NCI-H2196 (cell line): ENCODE results near the gene NXPH4.

Experiments used
- DNase-seq: peaks from one replicate; lab custom pipeline; 2025; ENCODE audit not compliant: unreplicated experiment; lab: John Stamatoyannopoulos, UW

Gene NXPH4

DNA sequence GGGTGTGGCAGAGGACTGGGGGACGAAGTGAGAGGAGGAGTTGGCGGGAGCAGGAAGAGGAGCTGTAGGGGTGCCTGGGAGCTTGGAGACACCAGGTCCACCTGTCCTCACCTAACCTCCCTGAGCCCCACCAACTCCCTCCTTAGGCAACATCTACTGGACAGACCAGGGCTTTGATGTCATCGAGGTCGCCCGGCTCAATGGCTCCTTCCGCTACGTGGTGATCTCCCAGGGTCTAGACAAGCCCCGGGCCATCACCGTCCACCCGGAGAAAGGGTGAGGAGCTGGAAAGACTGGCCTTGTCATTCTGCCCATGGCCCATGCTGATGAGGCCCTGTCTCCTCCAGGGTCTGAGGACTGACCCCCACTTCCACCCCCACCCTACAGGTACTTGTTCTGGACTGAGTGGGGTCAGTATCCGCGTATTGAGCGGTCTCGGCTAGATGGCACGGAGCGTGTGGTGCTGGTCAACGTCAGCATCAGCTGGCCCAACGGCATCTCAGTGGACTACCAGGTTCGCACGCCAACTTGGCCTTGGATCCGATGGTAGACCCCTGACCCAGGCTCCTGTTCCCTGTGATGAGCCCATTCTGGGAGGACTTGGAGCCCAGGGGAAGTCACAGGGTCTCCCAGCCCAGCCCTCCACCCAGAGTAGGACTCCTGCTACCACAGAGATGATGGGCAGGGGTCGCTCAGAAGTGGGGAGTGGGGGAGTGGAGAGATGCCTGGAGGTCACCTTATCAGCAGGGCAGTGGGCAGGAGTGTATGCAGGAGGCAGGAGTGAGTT lies 32.5 kb upstream of the NXPH4 start:
- no peak for DNase-seq

DNA sequence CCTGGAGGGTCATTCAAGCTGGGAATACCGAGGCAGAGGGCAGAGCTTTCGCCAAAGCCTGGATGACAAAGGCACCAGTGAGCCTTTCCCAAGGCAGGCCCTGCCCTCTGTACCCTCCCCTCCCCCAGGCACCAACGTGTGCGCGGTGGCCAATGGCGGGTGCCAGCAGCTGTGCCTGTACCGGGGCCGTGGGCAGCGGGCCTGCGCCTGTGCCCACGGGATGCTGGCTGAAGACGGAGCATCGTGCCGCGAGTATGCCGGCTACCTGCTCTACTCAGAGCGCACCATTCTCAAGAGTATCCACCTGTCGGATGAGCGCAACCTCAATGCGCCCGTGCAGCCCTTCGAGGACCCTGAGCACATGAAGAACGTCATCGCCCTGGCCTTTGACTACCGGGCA lies 31.2 kb upstream of the NXPH4 start:
- no peak for DNase-seq

DNA sequence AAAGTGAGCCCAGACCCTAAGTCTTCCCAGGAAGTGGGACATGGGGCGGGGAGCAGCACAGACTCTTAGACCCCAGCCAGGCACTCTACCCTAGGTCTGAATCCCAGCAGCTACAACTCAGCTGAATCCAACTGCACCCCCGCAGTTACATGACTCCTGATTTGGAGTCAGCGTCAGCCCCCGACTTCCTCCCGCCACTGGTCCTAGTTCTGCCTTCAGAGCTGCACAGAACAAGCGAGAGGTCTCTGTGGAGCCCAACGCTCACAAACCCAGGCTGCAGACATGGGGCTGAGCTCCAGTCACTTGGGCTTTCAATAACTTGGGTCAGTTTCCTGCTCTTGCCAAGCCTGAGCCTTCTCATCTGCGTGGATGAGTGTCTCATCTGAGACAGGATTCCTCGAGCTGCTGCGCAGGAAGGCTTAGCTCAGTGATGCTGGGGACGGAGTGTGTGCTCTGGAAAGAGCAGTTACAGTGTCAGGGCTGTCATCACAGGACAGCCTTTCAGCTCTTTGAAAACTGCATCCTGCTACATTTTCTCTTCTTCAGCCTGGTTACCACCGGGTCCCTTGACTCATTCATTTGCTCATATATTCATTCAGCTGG lies 30.6 kb upstream of the NXPH4 start:
- no peak for DNase-seq

DNA sequence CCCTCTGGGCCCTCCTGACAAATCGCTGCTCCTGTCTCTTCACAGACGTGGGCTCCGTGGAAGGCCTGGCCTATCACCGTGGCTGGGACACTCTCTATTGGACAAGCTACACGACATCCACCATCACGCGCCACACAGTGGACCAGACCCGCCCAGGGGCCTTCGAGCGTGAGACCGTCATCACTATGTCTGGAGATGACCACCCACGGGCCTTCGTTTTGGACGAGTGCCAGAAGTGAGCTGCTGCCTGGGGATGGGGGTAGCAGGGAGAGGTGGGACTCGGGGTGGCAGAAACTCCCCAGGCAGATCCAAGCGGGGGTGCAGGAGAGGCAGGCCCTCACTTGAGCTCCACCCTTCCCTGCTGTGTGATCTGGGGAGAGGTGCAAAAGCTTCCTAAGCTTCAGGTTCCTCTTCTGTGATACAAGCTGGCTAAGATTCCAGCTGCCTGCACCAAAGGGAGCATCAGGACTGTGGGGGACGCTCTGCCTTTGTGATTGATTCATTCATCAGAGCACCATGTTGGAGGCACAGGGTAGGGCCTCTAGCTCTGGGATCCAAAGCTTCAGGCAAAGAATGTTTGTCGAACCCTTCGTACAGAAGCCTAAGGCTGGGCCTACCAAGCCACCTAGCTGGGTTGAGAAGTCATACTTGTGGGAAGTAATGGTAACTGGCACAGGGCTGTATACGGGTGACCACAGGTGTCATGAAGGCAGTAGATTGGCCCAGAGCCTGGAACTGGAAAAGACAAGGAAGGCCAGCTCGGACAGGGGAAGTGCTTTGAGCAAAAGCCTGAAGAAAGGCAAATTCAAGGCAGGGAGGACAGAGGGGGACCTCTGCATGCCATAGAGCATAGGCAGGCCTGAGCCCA lies 29.1 kb upstream of the NXPH4 start:
- no peak for DNase-seq

DNA sequence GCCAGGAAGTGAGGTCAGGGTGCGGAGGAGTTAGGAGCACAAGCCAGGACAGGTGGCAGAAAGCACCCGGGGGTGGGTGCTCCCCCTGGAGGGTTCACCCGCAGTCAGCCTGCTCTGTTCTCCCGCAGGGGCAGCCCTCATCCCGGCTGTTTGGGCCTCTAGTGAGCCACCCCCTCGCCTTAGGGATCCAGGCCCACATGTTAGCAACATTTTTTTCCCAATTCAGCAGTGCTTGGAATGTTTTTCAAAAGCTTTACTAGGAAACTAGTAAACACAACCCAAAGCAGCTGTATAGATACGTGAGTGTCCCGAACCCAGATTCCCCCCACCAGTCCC lies 28.5 kb upstream of the NXPH4 start:
- DNase-seq: no peak

DNA sequence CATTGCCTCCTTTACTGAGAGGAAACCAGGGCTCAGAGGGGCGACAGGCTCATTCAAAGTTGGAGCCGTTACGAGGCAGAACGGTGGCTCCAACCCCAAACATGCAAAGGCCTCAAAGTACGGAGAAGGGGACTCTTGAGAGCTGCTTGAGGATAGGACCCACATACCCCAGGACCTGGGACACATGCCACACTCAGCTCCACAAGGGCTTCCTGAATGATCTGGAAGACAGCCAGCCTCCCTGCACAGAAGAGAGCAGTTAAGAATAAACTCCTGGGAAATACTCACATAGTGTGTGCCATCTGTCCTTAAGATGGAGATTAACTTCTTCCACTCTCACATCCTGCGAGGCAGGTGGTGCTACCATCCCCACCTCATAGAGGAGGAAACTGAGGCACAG lies 26.6 kb upstream of the NXPH4 start:
- peak; percentile 38 for DNase-seq

DNA sequence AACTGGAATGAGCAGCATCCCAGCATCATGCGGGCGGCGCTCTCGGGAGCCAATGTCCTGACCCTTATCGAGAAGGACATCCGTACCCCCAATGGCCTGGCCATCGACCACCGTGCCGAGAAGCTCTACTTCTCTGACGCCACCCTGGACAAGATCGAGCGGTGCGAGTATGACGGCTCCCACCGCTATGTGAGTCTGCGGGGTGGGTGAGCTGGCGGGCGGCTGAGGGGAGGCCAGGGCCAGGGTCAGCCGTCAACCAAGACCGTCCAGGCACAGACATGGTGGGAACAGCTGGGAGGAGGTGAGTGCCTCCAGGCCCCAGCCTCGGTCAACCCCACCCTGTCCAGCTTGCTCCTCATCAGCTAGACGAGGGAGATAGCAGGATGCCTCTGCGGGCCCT lies 25.8 kb upstream of the NXPH4 start:
- no peak for DNase-seq

DNA sequence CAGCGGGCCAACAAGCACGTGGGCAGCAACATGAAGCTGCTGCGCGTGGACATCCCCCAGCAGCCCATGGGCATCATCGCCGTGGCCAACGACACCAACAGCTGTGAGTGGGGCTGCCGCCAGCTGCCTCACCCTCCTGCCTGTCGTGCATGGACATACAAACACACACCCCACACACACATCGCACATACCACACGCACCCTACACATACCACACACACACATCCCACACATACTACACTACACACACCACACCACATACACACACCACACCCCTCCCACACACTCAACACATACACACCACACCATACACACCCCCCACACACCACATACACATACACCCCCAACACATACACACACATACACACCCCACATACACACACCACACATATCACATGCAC lies 25.2 kb upstream of the NXPH4 start:
- no peak for DNase-seq

DNA sequence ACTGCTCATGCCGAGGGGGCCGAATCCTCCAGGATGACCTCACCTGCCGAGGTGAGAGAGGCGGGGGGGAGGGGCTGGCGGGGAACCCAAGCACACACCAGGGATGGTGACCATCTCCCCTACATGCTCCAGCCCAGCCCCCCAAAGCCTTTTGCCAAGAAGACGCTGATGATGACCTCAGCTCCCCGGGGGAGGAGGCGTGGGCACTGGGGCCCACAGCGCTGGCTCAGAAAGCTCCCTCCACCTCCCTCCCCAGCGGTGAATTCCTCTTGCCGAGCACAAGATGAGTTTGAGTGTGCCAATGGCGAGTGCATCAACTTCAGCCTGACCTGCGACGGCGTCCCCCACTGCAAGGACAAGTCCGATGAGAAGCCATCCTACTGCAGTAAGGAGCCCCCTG lies 23.7 kb upstream of the NXPH4 start:
- no peak for DNase-seq

DNA sequence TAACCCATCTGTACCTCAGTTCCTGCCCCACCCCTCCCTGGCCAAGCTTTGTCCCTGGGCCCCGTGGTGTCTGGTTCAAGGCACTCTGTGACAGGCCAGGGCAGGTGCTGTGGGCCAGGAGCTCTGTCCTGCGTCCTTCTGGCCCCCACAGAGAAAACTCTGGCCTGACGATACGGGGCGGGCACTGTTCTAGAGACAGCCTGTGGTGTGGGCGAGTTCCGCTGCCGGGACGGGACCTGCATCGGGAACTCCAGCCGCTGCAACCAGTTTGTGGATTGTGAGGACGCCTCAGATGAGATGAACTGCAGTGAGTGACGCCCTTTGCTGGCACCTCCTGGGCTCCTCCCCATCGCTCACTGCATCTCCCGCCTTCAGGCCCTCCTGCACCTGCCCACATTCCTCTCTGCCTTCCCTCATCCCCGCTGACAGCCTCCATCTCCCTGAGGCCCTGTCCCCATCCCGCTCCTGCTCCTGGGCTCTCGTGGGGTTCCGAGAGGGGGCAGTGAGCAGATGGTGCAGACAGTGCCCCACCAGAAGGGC lies 22.8 kb upstream of the NXPH4 start:
- DNase-seq: no peak

DNA sequence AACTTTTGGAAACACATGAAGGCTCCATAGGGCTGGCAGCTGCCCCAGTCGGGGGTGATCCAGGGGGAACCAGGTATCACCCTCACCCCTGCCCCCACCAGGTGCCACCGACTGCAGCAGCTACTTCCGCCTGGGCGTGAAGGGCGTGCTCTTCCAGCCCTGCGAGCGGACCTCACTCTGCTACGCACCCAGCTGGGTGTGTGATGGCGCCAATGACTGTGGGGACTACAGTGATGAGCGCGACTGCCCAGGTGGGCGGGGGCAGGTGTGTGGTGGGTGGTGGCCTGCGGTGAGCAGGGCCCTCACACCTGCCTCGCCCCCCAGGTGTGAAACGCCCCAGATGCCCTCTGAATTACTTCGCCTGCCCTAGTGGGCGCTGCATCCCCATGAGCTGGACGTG lies 22.3 kb upstream of the NXPH4 start:
- no peak for DNase-seq

DNA sequence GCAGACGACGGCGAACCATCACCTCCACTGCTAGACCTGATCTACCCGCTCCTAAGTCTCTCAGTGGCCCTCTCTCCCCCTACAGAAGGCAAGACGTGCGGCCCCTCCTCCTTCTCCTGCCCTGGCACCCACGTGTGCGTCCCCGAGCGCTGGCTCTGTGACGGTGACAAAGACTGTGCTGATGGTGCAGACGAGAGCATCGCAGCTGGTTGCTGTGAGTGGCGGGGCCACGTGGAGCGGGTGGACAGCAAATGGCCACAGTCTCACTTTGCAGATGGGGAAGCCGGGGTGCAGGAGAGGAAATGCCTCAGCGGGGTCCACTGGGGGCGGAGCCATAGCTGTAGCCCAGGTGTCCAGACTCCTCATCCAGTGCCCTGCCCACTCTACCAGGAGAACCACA lies 21.4 kb upstream of the NXPH4 start:
- no peak for DNase-seq

DNA sequence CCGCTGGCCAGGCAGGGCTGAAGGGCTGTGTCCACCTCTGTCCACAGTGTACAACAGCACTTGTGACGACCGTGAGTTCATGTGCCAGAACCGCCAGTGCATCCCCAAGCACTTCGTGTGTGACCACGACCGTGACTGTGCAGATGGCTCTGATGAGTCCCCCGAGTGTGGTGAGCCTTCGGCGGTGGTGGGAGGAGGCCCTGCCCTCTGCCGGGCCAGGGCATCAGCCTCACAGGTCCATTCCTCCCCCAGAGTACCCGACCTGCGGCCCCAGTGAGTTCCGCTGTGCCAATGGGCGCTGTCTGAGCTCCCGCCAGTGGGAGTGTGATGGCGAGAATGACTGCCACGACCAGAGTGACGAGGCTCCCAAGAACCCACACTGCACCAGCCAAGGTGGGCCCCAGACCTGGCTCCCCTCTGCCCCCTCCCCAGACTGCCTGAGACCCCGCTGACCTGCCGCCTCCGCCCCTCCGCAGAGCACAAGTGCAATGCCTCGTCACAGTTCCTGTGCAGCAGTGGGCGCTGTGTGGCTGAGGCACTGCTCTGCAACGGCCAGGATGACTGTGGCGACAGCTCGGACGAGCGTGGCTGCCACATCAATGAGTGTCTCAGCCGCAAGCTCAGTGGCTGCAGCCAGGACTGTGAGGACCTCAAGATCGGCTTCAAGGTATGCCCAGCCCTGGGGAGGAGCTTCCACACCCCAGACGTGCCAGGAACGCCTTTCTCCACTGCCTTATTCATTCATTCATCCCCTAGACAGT lies 20.8 kb upstream of the NXPH4 start:
- DNase-seq: no peak

DNA sequence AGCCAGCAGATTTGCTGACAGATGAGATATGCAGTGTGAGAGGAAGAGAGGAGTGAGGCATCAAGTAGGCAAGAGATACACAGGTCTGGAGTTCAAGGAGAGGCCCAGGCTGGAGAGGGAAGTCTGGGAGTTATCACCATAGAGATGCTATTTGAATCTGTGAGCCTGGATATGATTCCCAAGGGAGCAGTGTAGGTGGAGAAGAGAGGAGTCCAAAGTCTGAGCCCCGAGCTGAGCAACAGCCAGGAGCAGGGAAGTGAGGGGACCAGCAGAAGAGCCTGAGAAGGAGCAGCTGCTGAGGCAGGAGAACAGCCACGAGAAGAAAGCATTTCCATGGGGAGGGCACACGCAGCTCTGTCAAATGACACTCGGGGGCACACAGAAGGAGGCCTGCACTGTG lies 20.2 kb upstream of the NXPH4 start:
- no peak for DNase-seq

DNA sequence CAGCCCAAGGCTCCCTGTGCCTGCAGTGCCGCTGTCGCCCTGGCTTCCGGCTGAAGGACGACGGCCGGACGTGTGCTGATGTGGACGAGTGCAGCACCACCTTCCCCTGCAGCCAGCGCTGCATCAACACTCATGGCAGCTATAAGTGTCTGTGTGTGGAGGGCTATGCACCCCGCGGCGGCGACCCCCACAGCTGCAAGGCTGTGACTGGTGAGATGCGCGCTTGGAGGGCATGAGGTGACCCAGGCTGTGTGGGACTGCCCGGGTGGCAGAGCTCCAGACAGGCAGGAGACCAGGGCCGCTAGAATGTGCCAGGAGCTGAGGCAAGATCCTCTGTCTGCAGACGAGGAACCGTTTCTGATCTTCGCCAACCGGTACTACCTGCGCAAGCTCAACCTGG lies 19.6 kb upstream of the NXPH4 start:
- no peak for DNase-seq

DNA sequence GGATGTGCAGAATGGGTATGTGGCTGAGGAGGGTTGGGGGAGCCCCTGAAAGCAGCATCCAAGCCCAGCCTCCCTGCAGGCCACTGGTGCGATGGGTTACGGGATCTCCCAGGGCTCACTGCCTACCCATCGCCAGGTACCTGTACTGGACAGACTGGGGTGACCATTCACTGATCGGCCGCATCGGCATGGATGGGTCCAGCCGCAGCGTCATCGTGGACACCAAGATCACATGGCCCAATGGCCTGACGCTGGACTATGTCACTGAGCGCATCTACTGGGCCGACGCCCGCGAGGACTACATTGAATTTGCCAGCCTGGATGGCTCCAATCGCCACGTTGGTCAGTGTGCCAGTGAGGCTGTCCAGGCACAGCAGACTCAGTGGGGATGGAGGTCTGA lies 18.3 kb upstream of the NXPH4 start:
- no peak for DNase-seq

DNA sequence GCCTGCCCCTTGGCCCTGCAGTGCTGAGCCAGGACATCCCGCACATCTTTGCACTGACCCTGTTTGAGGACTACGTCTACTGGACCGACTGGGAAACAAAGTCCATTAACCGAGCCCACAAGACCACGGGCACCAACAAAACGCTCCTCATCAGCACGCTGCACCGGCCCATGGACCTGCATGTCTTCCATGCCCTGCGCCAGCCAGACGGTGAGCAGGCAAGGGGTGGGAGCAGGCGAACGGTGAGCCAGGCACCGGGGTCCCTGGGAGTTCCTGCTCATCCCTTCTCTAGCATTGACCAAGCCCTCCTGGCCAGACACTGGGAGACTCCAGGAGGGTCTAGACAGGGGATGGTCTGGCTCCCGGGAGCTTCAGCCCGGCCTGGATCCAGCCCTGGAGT lies 17.4 kb upstream of the NXPH4 start:
- DNase-seq: no peak

DNA sequence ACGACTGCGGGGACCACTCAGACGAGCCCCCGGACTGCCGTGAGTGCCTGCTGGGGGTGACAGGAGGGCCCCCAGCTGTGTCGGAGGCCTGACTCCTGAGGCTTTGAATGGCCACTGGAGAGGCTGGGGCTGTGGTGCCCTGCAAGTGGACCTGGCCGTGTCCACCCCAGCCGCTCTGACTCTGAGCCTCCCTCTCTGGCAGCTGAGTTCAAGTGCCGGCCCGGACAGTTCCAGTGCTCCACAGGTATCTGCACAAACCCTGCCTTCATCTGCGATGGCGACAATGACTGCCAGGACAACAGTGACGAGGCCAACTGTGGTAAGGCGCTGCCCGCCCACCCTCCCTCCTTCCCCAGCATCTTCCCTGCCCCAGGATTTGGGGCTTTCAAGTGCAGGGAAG lies 16.1 kb upstream of the NXPH4 start:
- no peak for DNase-seq

DNA sequence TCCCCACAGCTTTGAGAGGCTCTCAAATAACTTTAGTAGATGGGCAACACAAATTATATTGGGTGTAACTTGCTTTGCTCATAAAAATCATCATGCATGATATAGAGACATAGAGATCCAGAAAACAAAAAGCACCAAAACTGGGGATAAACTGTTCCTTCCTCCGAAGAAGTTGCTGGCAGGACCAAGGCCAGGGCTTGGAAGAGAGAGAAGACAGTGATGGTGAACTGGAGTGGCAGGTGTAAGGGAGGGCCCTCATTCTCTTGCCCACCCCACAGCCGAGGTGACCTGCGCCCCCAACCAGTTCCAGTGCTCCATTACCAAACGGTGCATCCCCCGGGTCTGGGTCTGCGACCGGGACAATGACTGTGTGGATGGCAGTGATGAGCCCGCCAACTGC lies 15.4 kb upstream of the NXPH4 start:
- DNase-seq: no peak

DNA sequence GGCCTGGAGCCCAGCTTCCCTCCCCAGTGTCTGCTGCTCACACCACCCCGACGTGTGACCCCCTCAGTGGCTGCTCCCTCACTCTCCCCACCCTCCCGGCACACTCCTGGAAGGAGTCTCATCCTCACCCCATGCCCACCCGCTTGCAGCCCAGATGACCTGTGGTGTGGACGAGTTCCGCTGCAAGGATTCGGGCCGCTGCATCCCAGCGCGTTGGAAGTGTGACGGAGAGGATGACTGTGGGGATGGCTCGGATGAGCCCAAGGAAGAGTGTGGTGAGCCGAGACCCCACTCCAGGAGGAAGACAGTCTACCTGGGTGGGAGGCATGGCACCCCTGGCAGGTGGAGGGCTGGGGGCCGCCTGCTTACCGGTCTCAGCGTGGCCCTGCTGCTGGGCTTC lies 15.0 kb upstream of the NXPH4 start:
- DNase-seq: no peak

DNA sequence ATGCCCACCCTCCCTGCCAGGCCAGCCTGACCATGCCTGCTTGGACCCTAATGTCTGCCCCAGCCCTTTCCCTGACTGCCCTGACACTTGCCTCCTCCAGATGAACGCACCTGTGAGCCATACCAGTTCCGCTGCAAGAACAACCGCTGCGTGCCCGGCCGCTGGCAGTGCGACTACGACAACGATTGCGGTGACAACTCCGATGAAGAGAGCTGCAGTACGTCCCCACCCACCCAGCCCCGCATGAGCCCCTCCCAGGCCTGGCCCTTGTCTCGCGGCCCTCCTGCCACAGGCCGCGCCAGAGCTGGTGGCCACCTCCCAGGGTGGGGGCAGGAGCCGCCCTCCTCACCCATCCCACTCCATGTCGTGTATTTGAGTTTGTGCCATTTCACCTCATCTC lies 14.3 kb upstream of the NXPH4 start:
- no peak for DNase-seq
